ENCODE data around the gene CYB561D2.
A peak's percentile ranks its signal among the peaks of the same experiment; 100 is the strongest.

Gene CYB561D2

GRCh38 chr3:50324351-50325112 is 26.1 kb upstream of the CYB561D2 start:
- DNase-seq: no peak

DNA sequence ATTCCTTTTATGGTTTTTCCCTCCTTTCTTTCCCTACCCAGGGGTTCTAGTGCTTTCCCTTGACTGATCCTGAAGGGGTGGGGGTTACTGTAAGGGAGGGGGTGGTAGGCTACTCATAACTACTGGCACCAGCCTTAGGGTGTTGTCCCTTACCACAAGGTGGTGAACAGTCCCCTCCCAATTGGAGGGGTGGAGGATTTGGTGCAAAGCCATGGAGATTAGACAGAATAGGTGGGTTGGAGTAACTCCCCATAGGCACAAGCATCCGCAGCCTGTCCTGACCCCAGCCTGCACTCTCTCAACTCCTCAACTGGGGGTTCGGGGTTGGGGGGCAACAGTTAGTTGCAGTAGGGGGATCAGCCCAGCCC is 25.6 kb upstream of the CYB561D2 start:
- DNase-seq: no peak

DNA sequence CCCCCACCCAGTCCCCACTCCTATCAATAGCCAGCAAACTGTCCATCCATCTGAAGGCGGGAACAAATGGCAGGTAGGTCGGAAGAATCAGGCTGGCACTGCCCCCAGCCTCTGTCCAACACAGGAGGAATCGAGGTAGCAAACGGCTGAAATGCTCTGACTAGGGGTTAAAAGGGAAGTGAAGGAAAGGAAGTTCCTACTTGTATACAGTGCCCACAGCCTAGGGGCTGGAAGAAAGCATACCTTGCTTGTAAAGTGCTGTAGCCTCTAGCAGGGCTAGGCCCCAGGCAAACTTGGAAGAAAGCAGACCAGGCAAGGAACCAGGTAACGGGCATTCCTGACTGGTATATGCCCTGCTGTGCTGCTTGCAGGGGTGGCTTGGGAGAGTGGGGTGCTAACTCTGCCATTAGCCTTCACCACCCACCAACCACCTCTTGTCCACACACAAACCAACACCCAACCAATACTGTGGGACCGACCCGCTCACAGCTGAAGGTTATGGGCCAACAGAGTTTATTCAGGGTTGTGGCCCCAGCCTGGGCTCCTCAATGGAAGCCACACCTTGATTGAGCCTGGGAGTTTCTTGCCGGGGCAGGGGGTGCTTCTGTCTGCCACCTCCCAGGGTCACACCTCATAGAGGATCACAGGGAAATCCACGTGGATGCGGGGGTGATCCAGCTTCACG is 25.0 kb upstream of the CYB561D2 start:
- DNase-seq: no peak

DNA sequence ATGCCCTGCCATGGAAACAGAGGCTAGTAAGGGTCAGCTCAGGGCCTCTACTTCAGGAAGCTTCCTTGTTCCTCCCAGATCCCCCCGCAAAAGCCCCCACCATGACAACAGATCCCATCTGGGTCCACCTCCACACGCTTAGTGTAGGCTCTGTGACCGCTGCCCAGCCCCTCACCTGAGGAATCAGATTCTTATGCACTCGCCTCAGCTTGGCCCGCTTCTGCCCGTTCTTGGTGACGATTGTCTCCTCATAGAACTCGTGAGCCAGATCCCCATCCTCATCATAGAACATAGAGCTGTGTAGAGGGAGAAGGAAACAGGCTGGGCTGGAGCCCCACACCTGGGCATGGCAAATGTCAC is 24.5 kb upstream of the CYB561D2 start:
- no peak for DNase-seq

DNA sequence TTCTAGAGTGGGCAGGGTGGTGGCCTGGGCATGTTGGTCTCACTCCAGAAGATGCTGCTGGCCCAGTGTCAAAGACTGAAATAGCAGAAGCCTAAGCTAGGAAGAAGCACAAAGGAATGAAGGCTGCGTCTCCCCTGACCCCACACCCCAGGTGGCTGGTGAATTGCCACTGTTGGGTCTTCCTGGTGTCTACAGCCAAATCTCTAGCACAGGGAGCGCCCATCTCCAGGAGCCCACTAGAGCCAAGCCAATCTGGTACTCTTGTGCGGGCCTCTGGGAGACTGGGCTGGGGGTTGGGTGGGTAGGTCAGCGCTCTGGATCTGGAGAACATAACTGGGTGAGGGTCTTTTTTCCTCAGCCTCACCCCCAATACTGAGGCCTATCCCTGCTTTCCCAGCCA is 23.5 kb upstream of the CYB561D2 start:
- DNase-seq: no peak

DNA sequence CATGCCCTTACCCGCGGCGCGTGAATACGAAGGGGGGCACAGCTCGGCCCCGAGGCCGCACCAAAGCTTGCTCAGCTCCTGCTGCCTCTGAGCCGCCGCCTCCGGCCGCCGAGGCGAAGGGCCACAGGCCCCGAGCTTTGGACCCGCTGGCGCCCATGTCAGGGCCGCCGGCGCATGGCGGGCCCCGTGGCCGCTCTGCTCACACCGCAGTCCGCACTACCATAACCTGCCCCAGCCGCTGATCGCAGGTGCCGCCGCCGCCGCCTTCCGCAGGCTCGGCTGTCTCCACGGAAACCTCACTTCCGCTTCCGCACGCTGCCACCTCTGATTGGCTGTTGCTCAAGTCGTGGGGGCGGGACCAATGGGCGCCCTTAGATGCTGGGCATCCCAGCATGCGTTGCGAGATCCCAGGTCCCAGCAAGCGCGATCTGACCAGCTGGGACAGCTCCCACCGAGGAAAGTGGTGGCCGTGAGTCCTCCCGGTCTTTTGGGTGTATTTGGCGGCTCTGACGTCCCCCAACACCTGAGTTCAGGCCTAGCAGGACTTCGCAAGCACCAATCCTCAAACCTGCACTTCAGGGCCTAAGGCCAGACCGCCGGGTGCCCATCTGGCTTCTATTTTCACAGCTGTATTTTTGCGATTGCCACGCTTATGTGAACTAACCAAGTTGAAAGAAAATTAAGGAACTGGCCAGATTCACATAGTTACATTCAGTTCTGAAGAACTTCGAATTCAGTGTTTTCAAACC is 22.5 kb upstream of the CYB561D2 start, which contains the start of gene TUSC2:
Gene TUSC2 (minus strand): TSS at position 281 of the 749 bp plus-strand sequence. CDS start 124 bp downstream, at position 157.
- peak; percentile 66 for DNase-seq

DNA sequence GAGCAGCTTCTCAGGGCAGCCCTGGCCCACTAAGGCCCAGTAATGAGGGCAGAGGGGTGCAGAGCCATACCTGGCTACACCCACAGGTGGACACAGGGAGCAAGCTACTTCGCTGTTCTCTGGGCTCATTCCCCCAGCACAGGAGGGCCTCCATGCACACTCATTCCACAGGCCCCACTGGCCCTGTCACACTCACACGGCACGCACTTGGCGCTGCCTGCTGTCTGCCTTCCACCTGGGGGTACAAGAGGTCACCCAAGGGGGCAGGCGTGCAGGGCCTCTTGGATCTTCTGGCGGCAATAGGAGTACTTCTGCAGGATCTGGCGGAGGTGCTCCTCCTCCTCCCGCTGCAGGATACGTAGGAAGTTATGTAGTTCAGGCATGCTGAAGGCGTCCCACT is 20.3 kb upstream of the CYB561D2 start:
- DNase-seq: no peak

- DNase-seq: no peak
These were observed 19.2 kb upstream of the CYB561D2 start for GRCh38 chr3:50331364-50331907.

DNA sequence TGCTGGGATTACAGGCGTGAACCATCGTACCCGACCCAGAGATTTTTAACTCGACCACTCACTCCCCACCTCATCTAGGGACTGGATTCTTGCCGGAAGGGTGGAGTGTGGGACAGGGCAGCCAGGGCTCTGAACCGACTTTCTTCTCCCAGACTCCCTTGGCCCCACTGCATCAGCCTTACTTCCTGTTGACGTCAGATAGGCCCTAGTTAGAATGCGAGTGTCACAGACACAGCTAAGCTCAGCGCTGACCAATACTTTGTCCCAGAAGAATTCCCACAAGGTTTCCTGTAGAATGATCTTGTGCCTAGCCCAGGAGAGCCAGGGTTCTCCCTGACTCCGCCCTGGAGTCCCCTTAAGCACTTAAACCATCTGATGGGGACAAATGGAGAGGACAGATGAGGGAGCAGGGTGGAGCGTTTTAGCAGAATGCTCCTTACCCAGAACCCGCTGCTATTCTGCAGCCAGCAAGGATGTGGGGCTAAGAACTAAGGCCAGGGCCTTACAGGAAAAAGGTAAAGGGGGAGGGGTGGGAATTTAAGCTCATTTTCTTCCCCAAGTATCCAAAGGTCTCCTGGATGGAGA is 16.8 kb upstream of the CYB561D2 start:
- no peak for DNase-seq

GRCh38 chr3:50334339-50335075 is 16.2 kb upstream of the CYB561D2 start:
- DNase-seq: no peak

DNA sequence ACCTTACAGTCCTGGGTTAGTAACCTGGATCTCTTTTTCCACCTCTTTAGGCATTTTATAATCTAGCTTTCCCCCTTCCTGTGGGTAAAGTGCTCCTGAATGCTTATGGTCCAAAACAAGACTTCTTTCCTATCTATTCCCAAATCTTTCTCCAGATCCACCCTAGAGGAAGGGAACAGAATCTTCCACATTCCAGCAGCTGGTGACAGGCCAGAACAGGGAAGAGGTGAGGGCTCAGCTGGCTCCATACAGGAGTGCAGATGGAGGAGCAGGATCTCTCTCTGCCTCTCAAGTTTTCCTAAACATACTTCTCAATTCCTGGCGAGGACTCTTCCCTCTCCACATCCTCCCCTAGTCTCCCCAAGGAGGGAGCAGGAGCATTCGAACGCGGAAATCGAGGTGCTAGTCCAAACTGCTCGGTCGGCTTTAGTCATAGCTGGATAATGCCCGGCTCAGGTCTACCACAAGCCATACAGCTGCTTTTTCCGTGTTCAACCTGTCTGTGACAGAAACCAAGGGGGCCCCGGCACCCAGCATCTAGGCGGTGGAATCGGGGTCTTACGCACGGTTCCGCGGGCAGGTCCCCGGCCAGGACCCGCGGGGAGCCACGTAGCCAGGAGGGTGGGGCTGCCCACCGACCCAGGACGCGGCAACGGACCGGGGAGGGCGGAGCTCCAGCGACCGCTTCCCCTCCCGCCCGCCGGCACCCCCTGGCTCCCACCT is 14.0 kb upstream of the CYB561D2 start:
- no peak for DNase-seq

- DNase-seq: peak; percentile 84
These were observed 13.3 kb upstream of the CYB561D2 start for GRCh38 chr3:50337175-50337861.

GRCh38 chr3:50338965-50339364 is 11.7 kb upstream of the CYB561D2 start:
- no peak for DNase-seq

GRCh38 chr3:50339485-50340146 is 11.0 kb upstream of the CYB561D2 start:
- no peak for DNase-seq

DNA sequence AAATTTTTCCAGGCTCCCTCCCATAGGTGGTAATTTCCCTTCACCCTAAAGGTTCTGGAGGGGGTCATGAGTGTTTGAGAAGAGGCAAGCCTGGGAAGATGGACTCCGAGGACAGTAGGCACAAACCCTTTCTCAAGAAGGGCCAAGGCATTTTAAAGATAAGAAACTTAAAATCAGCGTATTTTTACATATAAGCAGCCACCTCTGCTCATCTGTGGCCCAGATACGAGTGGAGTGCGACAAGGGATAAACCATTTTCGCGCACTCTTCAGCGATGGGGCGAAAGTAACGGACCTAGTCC is 10.6 kb upstream of the CYB561D2 start:
- DNase-seq: no peak

- no peak for DNase-seq
These were observed 10.0 kb upstream of the CYB561D2 start, which contains the start of gene RASSF1 for GRCh38 chr3:50340448-50341329. TSS of gene RASSF1 (minus strand) at chr3:50340836. CDS start at chr3:50340805, 31 bp downstream.

- DNase-seq: no peak
These were observed 9.1 kb upstream of the CYB561D2 start for GRCh38 chr3:50341537-50341936.

DNA sequence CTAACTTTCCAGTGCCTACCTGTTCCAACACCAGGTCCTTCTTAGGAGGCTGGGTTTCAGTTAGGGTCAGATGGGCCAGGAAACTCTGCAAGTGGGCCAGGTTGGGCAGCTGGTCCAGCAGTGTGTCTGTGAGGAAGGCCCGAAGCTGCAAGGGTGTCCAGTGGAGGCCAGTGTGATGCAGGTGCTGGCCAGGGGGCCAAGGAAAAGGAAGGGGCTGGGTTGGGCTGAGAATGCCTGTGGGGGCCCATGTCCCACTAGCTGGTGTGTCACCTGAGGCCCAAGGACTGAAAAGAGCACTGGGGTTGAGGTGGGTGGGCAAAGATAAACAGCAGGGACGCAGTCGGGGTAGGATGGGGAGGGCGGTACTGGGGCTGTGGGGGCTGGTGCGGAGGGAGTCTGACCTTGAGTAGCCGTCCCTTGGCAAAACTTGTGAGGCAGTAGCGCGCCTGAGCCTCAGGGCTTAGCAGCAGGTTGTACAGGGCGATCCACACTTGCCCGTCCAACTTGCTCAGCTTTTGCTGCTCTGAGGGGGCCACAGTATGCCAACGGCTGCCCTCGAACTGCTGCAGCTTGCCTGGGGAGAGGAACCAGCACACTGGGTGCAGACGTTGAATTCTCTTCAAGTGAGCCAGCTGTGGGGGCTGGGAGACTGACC is 8.5 kb upstream of the CYB561D2 start:
- DNase-seq: no peak

All from NCI-H2107 (cell line).